ENCODE results near the gene SCN8A.

Gene SCN8A

GRCh38 chr12:51779876-51780275 lies 188.8 kb downstream of the SCN8A start:
- Histone ChIP-seq H3K4me1 (no peaks in the 10 kb centered on the region), H3K36me3 (no peaks in the 10 kb centered on the region), H3K9me3 (no peaks in the 10 kb centered on the region), H3K27me3 (peaks cover 0 to 6% of the 10 kb centered on the region in 2 donors), H3K27ac (no peak overlapping the region), H3K4me3 (no peak overlapping the region)
- no peak for TF ChIP-seq CTCF (IDR thresholded peaks at IDR 0.05)
- no peak for DNase-seq
- intact Hi-C loops (cut with DNase I; ENCODE audit: low total_unique reads), result no loop called here

GRCh38 chr12:51784688-51785087 lies 193.7 kb downstream of the SCN8A start:
- intact Hi-C loops (cut with DNase I; ENCODE audit: low total_unique reads), result no loop called here
- no peak overlapping the region for H3K4me3 ChIP-seq
- no peaks in the 10 kb centered on the region for H3K9me3 ChIP-seq
- no peaks in the 10 kb centered on the region for H3K36me3 ChIP-seq
- H3K27me3 ChIP-seq, result peaks cover 0 to 8% of the 10 kb centered on the region in 2 donors
- no peak for DNase-seq
- no peak for TF ChIP-seq CTCF (IDR thresholded peaks at IDR 0.05)
- H3K27ac ChIP-seq, result no peak overlapping the region
- no peaks in the 10 kb centered on the region for H3K4me1 ChIP-seq

- no peaks in the 10 kb centered on the region for H3K9me3 ChIP-seq
- H3K4me3 ChIP-seq, result no peak overlapping the region
- TF ChIP-seq CTCF (IDR thresholded peaks at IDR 0.05), result no peak
- H3K27me3 ChIP-seq, result peaks cover 0 to 5% of the 10 kb centered on the region in 2 donors
- intact Hi-C loops (cut with DNase I; ENCODE audit: low total_unique reads), result no loop called here
- H3K27ac ChIP-seq, result no peak overlapping the region
- DNase-seq, result no peak
- H3K4me1 ChIP-seq, result no peaks in the 10 kb centered on the region
- no peaks in the 10 kb centered on the region for H3K36me3 ChIP-seq
Observed at GRCh38 chr12:51785906-51786305, 194.9 kb downstream of the SCN8A start.

- no peak overlapping the region for H3K27ac ChIP-seq
- H3K4me1 ChIP-seq, result no peaks in the 10 kb centered on the region
- H3K36me3 ChIP-seq, result no peaks in the 10 kb centered on the region
- no peak overlapping the region for H3K4me3 ChIP-seq
- no peak for TF ChIP-seq CTCF (IDR thresholded peaks at IDR 0.05)
- intact Hi-C loops (cut with DNase I; ENCODE audit: low total_unique reads), result no loop called here
- peaks cover 0 to 2% of the 10 kb centered on the region in 2 donors for H3K27me3 ChIP-seq
- H3K9me3 ChIP-seq, result no peaks in the 10 kb centered on the region
- no peak for DNase-seq
Observed at GRCh38 chr12:51788876-51789275, 197.8 kb downstream of the SCN8A start.

GRCh38 chr12:51792417-51792816 lies 201.4 kb downstream of the SCN8A start:
- H3K27me3 ChIP-seq, result no peaks in the 10 kb centered on the region
- no peaks in the 10 kb centered on the region for H3K36me3 ChIP-seq
- no peak for TF ChIP-seq CTCF (IDR thresholded peaks at IDR 0.05)
- intact Hi-C loops (cut with DNase I; ENCODE audit: low total_unique reads), result no loop called here
- no peaks in the 10 kb centered on the region for H3K4me1 ChIP-seq
- H3K9me3 ChIP-seq, result no peaks in the 10 kb centered on the region
- no peak overlapping the region for H3K4me3 ChIP-seq
- H3K27ac ChIP-seq, result no peak overlapping the region
- no peak for DNase-seq

GRCh38 chr12:51793201-51793600 lies 202.2 kb downstream of the SCN8A start:
- Histone ChIP-seq H3K27ac (no peak overlapping the region), H3K9me3 (no peaks in the 10 kb centered on the region), H3K4me1 (no peaks in the 10 kb centered on the region), H3K27me3 (no peaks in the 10 kb centered on the region), H3K4me3 (no peak overlapping the region), H3K36me3 (no peaks in the 10 kb centered on the region)
- no peak for DNase-seq
- intact Hi-C loops (cut with DNase I; ENCODE audit: low total_unique reads), result no loop called here
- TF ChIP-seq CTCF (IDR thresholded peaks at IDR 0.05), result no peak
